ENCODE data around the gene MYO18A. TPM values are rescaled to one million over a fixed set of nuclear protein-coding genes. Genes with fewer than 3 reads are reported as not detected.
A peak's percentile ranks its signal among the peaks of the same experiment; 100 is the strongest.

The MYO18A gene
- total RNA-seq, 1 donor, result 39.8 TPM

GRCh38 chr17:29193146-29193545, 12.9 kb upstream of the MYO18A start:
- no peaks in the 10 kb centered on the region for H4K20me1 ChIP-seq (ENCODE audit: insufficient read depth, low read length)
- H3K9me3 ChIP-seq (ENCODE audit: low read depth, low read length), result no peaks in the 10 kb centered on the region
- TF ChIP-seq CTCF (IDR thresholded peaks at IDR 0.05; ENCODE audit: extremely low read depth, low read depth, low read length), result no peak
- no peak overlapping the region for H3K4me2 ChIP-seq (ENCODE audit: insufficient read depth, low read length)
- no peak for DNase-seq (ENCODE audit: insufficient read length, low spot score, missing footprints)
- no peak overlapping the region for H2AFZ ChIP-seq (ENCODE audit: low read length)
- no peaks in the 10 kb centered on the region for H3K4me1 ChIP-seq (ENCODE audit: insufficient read depth, low read length)
- H3K4me3 ChIP-seq (ENCODE audit: insufficient read depth, low read length), result no peak overlapping the region
- no peaks in the 10 kb centered on the region for H3K36me3 ChIP-seq (ENCODE audit: insufficient read depth, low read length)
- no peak overlapping the region for H3K27ac ChIP-seq (ENCODE audit: low read depth, low read length)
- H3K27me3 ChIP-seq (ENCODE audit: insufficient read depth, low read length), result peaks cover 20% of the 10 kb centered on the region
- no peaks in the 10 kb centered on the region for H3K79me2 ChIP-seq (ENCODE audit: insufficient read depth, low read length)

GRCh38 chr17:29190592-29191207, 10.5 kb upstream of the MYO18A start:
- no peaks in the 10 kb centered on the region for H3K79me2 ChIP-seq (ENCODE audit: insufficient read depth, low read length)
- TF ChIP-seq CTCF (IDR thresholded peaks at IDR 0.05; ENCODE audit: extremely low read depth, low read depth, low read length), result no peak
- H3K4me3 ChIP-seq (ENCODE audit: insufficient read depth, low read length), result no peak overlapping the region
- no peak overlapping the region for H3K27ac ChIP-seq (ENCODE audit: low read depth, low read length)
- no peaks in the 10 kb centered on the region for H3K9me3 ChIP-seq (ENCODE audit: low read depth, low read length)
- DNase-seq (ENCODE audit: insufficient read length, low spot score, missing footprints), result peak; percentile 64
- H3K4me1 ChIP-seq (ENCODE audit: insufficient read depth, low read length), result no peaks in the 10 kb centered on the region
- H2AFZ ChIP-seq (ENCODE audit: low read length), result no peak overlapping the region
- no peaks in the 10 kb centered on the region for H4K20me1 ChIP-seq (ENCODE audit: insufficient read depth, low read length)
- H3K4me2 ChIP-seq (ENCODE audit: insufficient read depth, low read length), result no peak overlapping the region
- no peaks in the 10 kb centered on the region for H3K36me3 ChIP-seq (ENCODE audit: insufficient read depth, low read length)
- peaks cover 14% of the 10 kb centered on the region for H3K27me3 ChIP-seq (ENCODE audit: insufficient read depth, low read length)

- Histone ChIP-seq H3K27me3 (ENCODE audit: insufficient read depth, low read length) (peaks cover 10% of the 10 kb centered on the region), H4K20me1 (ENCODE audit: insufficient read depth, low read length) (no peaks in the 10 kb centered on the region), H3K4me2 (ENCODE audit: insufficient read depth, low read length) (no peak overlapping the region), H3K27ac (ENCODE audit: low read depth, low read length) (no peak overlapping the region), H3K4me3 (ENCODE audit: insufficient read depth, low read length) (no peak overlapping the region), H2AFZ (ENCODE audit: low read length) (no peak overlapping the region), H3K79me2 (ENCODE audit: insufficient read depth, low read length) (no peaks in the 10 kb centered on the region), H3K36me3 (ENCODE audit: insufficient read depth, low read length) (no peaks in the 10 kb centered on the region), H3K9me3 (ENCODE audit: low read depth, low read length) (no peaks in the 10 kb centered on the region), H3K4me1 (ENCODE audit: insufficient read depth, low read length) (no peaks in the 10 kb centered on the region)
- DNase-seq (ENCODE audit: insufficient read length, low spot score, missing footprints), result no peak
- TF ChIP-seq CTCF (IDR thresholded peaks at IDR 0.05; ENCODE audit: extremely low read depth, low read depth, low read length), result no peak
Observed at GRCh38 chr17:29190039-29190438, 9.8 kb upstream of the MYO18A start.

- no peaks in the 10 kb centered on the region for H3K36me3 ChIP-seq (ENCODE audit: insufficient read depth, low read length)
- no peaks in the 10 kb centered on the region for H3K4me1 ChIP-seq (ENCODE audit: insufficient read depth, low read length)
Observed at GRCh38 chr17:29189355-29189754, 9.2 kb upstream of the MYO18A start.

More at GRCh38 chr17:29189355-29189754, 9.2 kb upstream of the MYO18A start:
- H3K4me3 ChIP-seq (ENCODE audit: insufficient read depth, low read length), result no peak overlapping the region
- no peak for TF ChIP-seq CTCF (IDR thresholded peaks at IDR 0.05; ENCODE audit: extremely low read depth, low read depth, low read length)
- H3K4me2 ChIP-seq (ENCODE audit: insufficient read depth, low read length), result no peak overlapping the region
- no peak for DNase-seq (ENCODE audit: insufficient read length, low spot score, missing footprints)
- no peaks in the 10 kb centered on the region for H3K9me3 ChIP-seq (ENCODE audit: low read depth, low read length)
- no peaks in the 10 kb centered on the region for H4K20me1 ChIP-seq (ENCODE audit: insufficient read depth, low read length)
- H3K27ac ChIP-seq (ENCODE audit: low read depth, low read length), result no peak overlapping the region
- H3K79me2 ChIP-seq (ENCODE audit: insufficient read depth, low read length), result no peaks in the 10 kb centered on the region
- peaks cover 10% of the 10 kb centered on the region for H3K27me3 ChIP-seq (ENCODE audit: insufficient read depth, low read length)
- H2AFZ ChIP-seq (ENCODE audit: low read length), result no peak overlapping the region

Data from osteoblast (primary cell).